Measurements from ENCODE around the gene NIN.

DNA sequence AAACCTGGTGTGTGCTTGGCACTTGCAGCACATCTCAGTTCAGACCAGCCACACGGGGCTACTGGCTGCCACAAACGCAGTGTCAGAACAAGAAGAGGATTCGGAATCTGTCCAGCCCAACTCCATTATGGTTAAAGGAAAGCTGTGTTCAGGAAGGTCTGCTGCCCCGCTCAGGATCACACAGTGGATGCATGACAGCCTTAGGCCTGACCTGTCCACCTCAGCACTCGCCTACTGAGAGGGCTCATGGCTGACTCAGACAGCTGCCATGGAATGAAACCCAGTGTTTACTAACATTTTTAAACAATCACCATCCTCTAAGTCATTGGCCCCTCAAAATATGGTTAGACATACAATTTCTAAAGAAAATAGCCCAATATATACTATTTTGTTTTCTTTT is 5.6 kb upstream of the NIN start:
- TF ChIP-seq, protein P1, sequence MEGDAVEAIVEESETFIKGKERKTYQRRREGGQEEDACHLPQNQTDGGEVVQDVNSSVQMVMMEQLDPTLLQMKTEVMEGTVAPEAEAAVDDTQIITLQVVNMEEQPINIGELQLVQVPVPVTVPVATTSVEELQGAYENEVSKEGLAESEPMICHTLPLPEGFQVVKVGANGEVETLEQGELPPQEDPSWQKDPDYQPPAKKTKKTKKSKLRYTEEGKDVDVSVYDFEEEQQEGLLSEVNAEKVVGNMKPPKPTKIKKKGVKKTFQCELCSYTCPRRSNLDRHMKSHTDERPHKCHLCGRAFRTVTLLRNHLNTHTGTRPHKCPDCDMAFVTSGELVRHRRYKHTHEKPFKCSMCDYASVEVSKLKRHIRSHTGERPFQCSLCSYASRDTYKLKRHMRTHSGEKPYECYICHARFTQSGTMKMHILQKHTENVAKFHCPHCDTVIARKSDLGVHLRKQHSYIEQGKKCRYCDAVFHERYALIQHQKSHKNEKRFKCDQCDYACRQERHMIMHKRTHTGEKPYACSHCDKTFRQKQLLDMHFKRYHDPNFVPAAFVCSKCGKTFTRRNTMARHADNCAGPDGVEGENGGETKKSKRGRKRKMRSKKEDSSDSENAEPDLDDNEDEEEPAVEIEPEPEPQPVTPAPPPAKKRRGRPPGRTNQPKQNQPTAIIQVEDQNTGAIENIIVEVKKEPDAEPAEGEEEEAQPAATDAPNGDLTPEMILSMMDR (IDR thresholded peaks at IDR 0.05), result no peak
- TF ChIP-seq POLR2A (IDR thresholded peaks at IDR 0.05), result no peak

Data from lower leg skin (tissue), 3 donors.